ACC112 (cell line): ENCODE data around the gene DDC.
"Not testable (repeated sequence)": the region's sequence is repeated elsewhere in the genome, so short reads cannot be mapped to it uniquely, and the experiment has no call there.

Experiments used
- H2AFZ ChIP-seq: fragments of 200-600 bp; sonication (generic); one replicate; pipeline ENCODE4 v1.6.0; 2017; ENCODE audit warnings: antibody characterized with exemption, low read length; ENCODE audit not compliant: unreplicated experiment
- H3K27ac ChIP-seq: fragments of 200-600 bp; sonication (generic); 2 replicates; pipeline ENCODE4 v1.5.1; 2014; ENCODE audit warnings: low read depth, mild to moderate bottlenecking, antibody characterized with exemption, low read length, moderate library complexity
- H3K27me3 ChIP-seq: fragments of 200-600 bp; sonication (generic); 2 replicates; pipeline ENCODE4 v1.6.1; 2014; ENCODE audit warnings: mild to moderate bottlenecking, antibody characterized with exemption, low read length, moderate library complexity, mixed read lengths; ENCODE audit not compliant: insufficient read depth
- H3K36me3 ChIP-seq: fragments of 200-600 bp; sonication (generic); 2 replicates; pipeline ENCODE4 v1.6.1; 2016; ENCODE audit warnings: mild to moderate bottlenecking, antibody characterized with exemption, low read length, moderate library complexity, mixed read lengths; ENCODE audit not compliant: insufficient read depth
- H3K4me1 ChIP-seq: fragments of 200-600 bp; sonication (generic); one replicate; pipeline ENCODE4 v1.6.1; 2016; ENCODE audit warnings: low read length, mixed read lengths; ENCODE audit not compliant: insufficient read depth, unreplicated experiment, control insufficient read depth
- H3K4me3 ChIP-seq: fragments of 200-600 bp; sonication (generic); 2 replicates; pipeline ENCODE4 v1.5.1; 2014; ENCODE audit warnings: mild to moderate bottlenecking, low read depth, low read length
- H3K79me2 ChIP-seq: fragments of 200-600 bp; sonication (generic); one replicate; pipeline ENCODE4 v1.6.0; 2016; ENCODE audit warnings: low read length; ENCODE audit not compliant: control insufficient read depth, unreplicated experiment, insufficient read depth

DDC gene

DNA sequence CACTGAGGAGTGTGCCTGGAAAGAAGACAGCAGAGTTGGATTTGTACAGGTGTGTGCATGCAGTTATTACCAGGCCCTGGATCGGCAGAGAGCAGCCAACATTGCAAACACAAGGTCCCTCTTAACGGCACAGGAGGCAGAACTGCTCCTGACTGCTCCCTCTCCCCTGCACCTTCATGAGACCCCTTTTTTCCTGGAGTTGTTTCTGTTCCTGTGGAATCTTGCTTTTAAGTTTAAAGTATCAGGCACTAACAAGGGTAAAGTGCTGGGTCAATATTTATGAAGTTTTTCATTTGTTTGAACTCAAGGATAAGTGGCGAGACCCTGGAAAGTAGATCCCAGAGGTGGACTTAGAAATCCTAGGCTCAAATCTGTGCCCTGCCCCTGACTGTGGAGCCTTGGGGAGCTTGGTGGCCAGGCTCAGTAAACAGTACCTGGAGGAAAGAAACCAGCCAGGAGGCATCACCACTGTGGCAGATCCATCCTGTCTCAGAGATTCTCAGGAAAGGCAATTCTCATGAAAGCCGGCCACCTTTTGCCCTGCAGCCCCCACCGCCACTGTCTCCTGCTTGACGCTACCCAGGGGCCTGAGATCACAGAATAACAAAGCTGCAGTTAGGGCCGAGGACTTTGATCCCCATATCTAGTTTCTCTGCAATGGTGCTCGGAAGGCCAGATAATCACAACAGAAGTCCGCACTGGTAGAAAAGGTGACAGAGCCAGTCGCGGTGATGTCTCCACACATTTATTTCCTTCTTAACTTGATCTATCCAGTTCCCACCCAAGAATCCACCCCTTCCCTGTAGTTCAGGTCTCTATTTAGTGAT, 36.7 kb downstream of the DDC start:
- Histone ChIP-seq H3K79me2 (no peaks in the 10 kb centered on the region), H3K36me3 (no peaks in the 10 kb centered on the region), H3K4me1 (peaks cover 17% of the 10 kb centered on the region), H3K27ac (no peak overlapping the region), H3K27me3 (no peaks in the 10 kb centered on the region), H3K4me3 (no peak overlapping the region), H2AFZ (no peak overlapping the region)

DNA sequence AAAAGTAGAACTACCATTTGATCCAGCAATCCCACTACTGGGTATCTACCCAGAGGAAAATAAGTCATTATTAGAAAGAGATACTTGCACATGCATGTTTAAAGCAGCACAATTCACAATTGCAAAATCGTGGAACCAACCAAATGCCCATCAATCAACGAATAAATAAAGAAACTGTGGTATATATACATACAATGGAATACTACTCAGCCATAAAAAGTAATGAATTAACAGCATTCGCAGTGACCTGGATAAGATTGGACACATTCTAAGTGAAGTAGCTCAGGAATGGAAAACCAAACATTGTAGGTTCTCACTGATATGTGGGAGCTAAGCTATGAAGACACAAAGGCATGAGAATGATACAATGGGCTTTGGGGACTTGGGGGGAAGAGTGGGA, 45.9 kb downstream of the DDC start:
- H2AFZ ChIP-seq, H3K79me2 ChIP-seq, H3K27ac ChIP-seq, H3K4me3 ChIP-seq, H3K27me3 ChIP-seq, H3K4me1 ChIP-seq, H3K36me3 ChIP-seq: not testable (repeated sequence)

- Histone ChIP-seq H3K4me1 (no peaks in the 10 kb centered on the region), H3K27me3 (no peaks in the 10 kb centered on the region), H3K27ac (no peak overlapping the region), H2AFZ (no peak overlapping the region), H3K4me3 (no peak overlapping the region), H3K79me2 (no peaks in the 10 kb centered on the region), H3K36me3 (no peaks in the 10 kb centered on the region)
Measured at GRCh38 chr7:50513166-50513871, 51.9 kb downstream of the DDC start.

- H2AFZ ChIP-seq = no peak overlapping the region
- H3K4me1 ChIP-seq = no peaks in the 10 kb centered on the region
- no peak overlapping the region for H3K4me3 ChIP-seq
- no peak overlapping the region for H3K27ac ChIP-seq
- H3K27me3 ChIP-seq = no peaks in the 10 kb centered on the region
- H3K79me2 ChIP-seq = no peaks in the 10 kb centered on the region
- H3K36me3 ChIP-seq = no peaks in the 10 kb centered on the region
Measured at GRCh38 chr7:50512384-50512783, 52.8 kb downstream of the DDC start.

- Histone ChIP-seq H2AFZ (no peak overlapping the region), H3K27ac (no peak overlapping the region), H3K27me3 (no peaks in the 10 kb centered on the region), H3K4me3 (no peak overlapping the region), H3K79me2 (no peaks in the 10 kb centered on the region), H3K36me3 (no peaks in the 10 kb centered on the region), H3K4me1 (no peaks in the 10 kb centered on the region)
Measured at GRCh38 chr7:50509459-50509858, 55.7 kb downstream of the DDC start.

DNA sequence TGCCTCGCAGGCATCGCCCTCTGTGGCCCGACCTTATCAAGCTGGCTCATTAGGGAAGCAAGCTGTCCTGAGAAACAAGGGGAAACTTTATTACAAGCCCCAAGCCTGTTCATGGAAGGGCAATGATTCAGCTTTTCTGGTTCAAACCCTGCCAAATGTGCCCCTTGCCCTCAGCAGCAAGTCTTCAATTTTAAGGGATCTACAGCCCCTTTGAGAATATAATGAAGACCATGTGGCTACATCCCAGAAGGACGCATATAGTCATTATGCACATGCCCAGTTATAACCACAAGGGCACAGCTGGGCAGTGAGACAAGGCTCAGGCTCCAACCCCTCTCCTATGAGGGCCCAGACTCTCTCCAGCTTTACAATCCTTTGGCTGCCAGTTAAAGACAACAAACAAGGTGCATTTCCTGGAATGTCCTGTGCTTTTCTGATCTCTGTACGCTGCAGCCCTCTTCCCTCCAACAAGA, 56.7 kb downstream of the DDC start:
- H2AFZ ChIP-seq = no peak overlapping the region
- H3K4me3 ChIP-seq = no peak overlapping the region
- H3K36me3 ChIP-seq = no peaks in the 10 kb centered on the region
- H3K27ac ChIP-seq = no peak overlapping the region
- no peaks in the 10 kb centered on the region for H3K27me3 ChIP-seq
- no peaks in the 10 kb centered on the region for H3K79me2 ChIP-seq
- H3K4me1 ChIP-seq = peaks cover 3% of the 10 kb centered on the region

DNA sequence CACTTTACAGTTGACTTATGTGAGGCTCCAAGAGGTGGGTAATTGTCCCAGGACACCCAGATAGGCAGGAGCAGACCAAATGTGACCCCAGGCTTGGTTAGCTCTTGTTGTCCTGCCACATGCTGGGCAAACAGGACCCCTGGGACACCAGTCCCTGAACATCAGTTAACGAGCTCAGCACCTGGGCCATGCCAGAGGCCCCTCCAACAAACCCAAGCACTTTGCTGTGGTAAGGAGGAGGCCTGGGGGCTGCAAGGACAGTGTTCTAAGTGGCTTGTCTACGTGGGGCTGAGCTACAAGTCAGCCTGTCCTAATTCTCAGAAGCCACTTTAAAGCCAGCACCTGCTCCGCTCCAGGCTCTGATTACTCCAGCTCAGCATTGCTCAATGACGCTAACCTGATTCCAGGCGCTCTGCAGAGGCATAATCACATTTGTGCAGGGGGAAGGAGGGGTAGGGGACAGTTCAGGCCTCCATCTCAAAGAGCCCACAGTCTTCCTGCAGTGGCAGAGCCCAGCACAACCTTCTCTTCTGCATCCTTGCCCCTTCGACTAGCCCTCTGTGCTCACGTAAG, 57.2 kb downstream of the DDC start:
- H3K4me1 ChIP-seq = peaks cover 8% of the 10 kb centered on the region
- H2AFZ ChIP-seq = no peak overlapping the region

DNA sequence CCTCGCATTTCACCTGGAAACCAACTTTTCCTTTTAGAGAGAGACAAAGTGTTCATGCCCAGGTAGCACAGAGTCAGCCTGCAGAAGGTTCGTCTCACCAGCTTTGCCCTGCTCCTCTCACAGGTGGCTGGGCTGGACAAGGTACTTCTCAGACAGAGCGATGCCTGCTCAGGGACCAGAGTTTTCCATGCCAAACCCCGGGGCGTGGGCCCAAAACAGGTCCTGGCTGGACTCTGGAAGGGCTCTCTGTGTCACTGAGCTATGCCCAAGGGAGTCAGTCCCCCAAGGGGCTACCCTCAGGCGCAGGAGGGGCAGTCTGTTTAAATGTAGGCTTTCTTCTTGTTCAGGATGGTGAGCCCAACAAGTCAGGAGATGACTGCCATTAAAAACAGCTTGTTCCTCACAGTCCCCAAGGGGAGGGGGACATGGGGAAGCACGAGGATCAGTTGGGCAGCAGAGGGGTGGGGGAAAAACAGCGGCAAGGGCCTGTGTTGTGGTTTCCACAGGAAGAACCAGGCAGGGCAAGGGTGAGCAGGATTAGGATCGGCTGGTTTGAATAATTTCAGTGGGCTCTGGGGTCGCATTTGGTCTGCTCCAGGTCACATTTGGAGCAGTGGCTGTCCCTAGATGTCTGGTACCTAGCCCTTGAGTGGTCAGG, 59.5 kb downstream of the DDC start:
- Histone ChIP-seq H3K4me3 (no peak overlapping the region), H3K27ac (no peak overlapping the region), H3K36me3 (no peaks in the 10 kb centered on the region), H3K27me3 (no peaks in the 10 kb centered on the region), H3K4me1 (peaks cover 25% of the 10 kb centered on the region), H2AFZ (no peak overlapping the region), H3K79me2 (no peaks in the 10 kb centered on the region)

More for the DNA sequence above, 57.2 kb downstream of the DDC start:
- Histone ChIP-seq H3K27ac (no peak overlapping the region), H3K79me2 (no peaks in the 10 kb centered on the region), H3K27me3 (no peaks in the 10 kb centered on the region), H3K36me3 (no peaks in the 10 kb centered on the region), H3K4me3 (no peak overlapping the region)

GRCh38 chr7:50504646-50505546, 60.3 kb downstream of the DDC start:
- Histone ChIP-seq H2AFZ (no peak overlapping the region), H3K27me3 (no peaks in the 10 kb centered on the region), H3K79me2 (no peaks in the 10 kb centered on the region), H3K36me3 (no peaks in the 10 kb centered on the region), H3K4me3 (no peak overlapping the region), H3K4me1 (peaks cover 25% of the 10 kb centered on the region), H3K27ac (no peak overlapping the region)

GRCh38 chr7:50502947-50503346, 62.3 kb downstream of the DDC start:
- H2AFZ ChIP-seq = peak overlapping the region; percentile 58
- H3K79me2 ChIP-seq = no peaks in the 10 kb centered on the region
- H3K36me3 ChIP-seq = no peaks in the 10 kb centered on the region
- peak overlapping the region; percentile 94 for H3K27ac ChIP-seq
- H3K4me1 ChIP-seq = peaks cover 31% of the 10 kb centered on the region
- H3K27me3 ChIP-seq = no peaks in the 10 kb centered on the region
- H3K4me3 ChIP-seq = peak overlapping the region; percentile 44; the same call in 1 of the 2 replicates
